Neural cell (in vitro differentiated cells): Measurements from ENCODE around the gene RSRC1. TPM values are rescaled to one million over a fixed set of nuclear protein-coding genes. Genes with fewer than 3 reads are reported as not detected.
"Not testable (repeated sequence)": the region's sequence is repeated elsewhere in the genome, so short reads cannot be mapped to it uniquely, and the experiment has no call there.

Experiments used
- H2AFZ ChIP-seq: fragments of 200-600, 300-800 bp; sonication (generic), shearing (Covaris generic); 2 replicates; pipeline ENCODE4 v1.6.0; 2014; ENCODE audit warnings: low read depth, mild to moderate bottlenecking, antibody characterized with exemption, low read length, moderate library complexity
- H3F3A ChIP-seq: fragments of 200-600 bp; shearing (Covaris generic); 2 replicates; pipeline ENCODE4 v1.6.1; 2016; ENCODE audit warnings: mild to moderate bottlenecking, moderate library complexity, mixed read lengths, antibody characterized with exemption, low read length; ENCODE audit not compliant: insufficient read depth, poor library complexity, severe bottlenecking
- H3K27ac ChIP-seq: fragments of 200-600, 300-800 bp; sonication (generic), shearing (Covaris generic); 2 replicates; pipeline ENCODE4 v1.5.1; 2014; ENCODE audit warnings: mild to moderate bottlenecking, low read length, moderate library complexity
- H3K27me3 ChIP-seq: fragments of 300-800, 200-600 bp; sonication (generic), shearing (Covaris generic); 2 replicates; pipeline ENCODE4 v1.6.0; 2014; ENCODE audit warnings: mild to moderate bottlenecking, low read depth, low read length, moderate library complexity; ENCODE audit not compliant: insufficient read depth
- H3K36me3 ChIP-seq: fragments of 300-800, 200-600 bp; sonication (generic), shearing (Covaris generic); 2 replicates; pipeline ENCODE4 v1.5.1; 2014; ENCODE audit warnings: mild to moderate bottlenecking, antibody characterized with exemption, low read length, moderate library complexity; ENCODE audit not compliant: insufficient read depth
- H3K4me2 ChIP-seq: fragments of 300-800, 200-600 bp; sonication (generic), shearing (Covaris generic); 2 replicates; pipeline ENCODE4 v1.6.0; 2014; ENCODE audit warnings: mild to moderate bottlenecking, low read length
- H3K4me3 ChIP-seq: fragments of 300-800, 200-600 bp; sonication (generic), shearing (Covaris generic); 2 replicates; pipeline ENCODE4 v1.5.1; 2014; ENCODE audit warnings: mild to moderate bottlenecking, low read length, moderate library complexity
- H3K79me2 ChIP-seq: fragments of 200-600 bp; shearing (Covaris generic); replicated peaks from 2 replicates; pipeline ENCODE4 v1.6.0; 2014; ENCODE audit warnings: mild to moderate bottlenecking, low read length, moderate library complexity; ENCODE audit not compliant: insufficient read depth
- H3K9ac ChIP-seq: fragments of 300-800, 200-600 bp; sonication (generic), shearing (Covaris generic); 2 replicates; pipeline ENCODE4 v1.6.1; 2016; ENCODE audit warnings: mild to moderate bottlenecking, low read length, mixed read lengths
- H3K9me2 ChIP-seq: fragments of 200-600 bp; shearing (Covaris generic); 2 replicates; pipeline ENCODE4 v1.6.1; 2016; ENCODE audit warnings: mild to moderate bottlenecking, low read length, mixed read lengths; ENCODE audit not compliant: insufficient read depth
- H3K9me3 ChIP-seq: fragments of 200-600, 300-800 bp; sonication (generic), shearing (Covaris generic); 2 replicates; pipeline ENCODE4 v1.6.1; 2016; ENCODE audit warnings: mild to moderate bottlenecking, mixed run types, low read length, moderate library complexity, mixed read lengths
- H4K20me1 ChIP-seq: fragments of 200-600 bp; shearing (Covaris generic); 2 replicates; pipeline ENCODE4 v1.6.1; 2016; ENCODE audit warnings: mild to moderate bottlenecking, mixed run types; ENCODE audit not compliant: insufficient read depth
- EP300 ChIP-seq: fragments of 450-650 bp; conservative IDR thresholded peaks from 2 replicates; pipeline ENCODE4 v1.6.1; 2014; ENCODE audit warnings: antibody characterized with exemption, mild to moderate bottlenecking, moderate library complexity; ENCODE audit not compliant: poor library complexity, severe bottlenecking
- EZH2 ChIP-seq: fragments of 200-600, 300-800 bp; shearing (Covaris generic), sonication (generic); IDR thresholded peaks from 2 replicates; pipeline ENCODE4 v1.6.1; 2014; ENCODE audit warnings: antibody characterized with exemption, low read length, borderline replicate concordance, mild to moderate bottlenecking; ENCODE audit not compliant: insufficient read depth, poor library complexity, severe bottlenecking
- MXI1 ChIP-seq: fragments of 450-650 bp; conservative IDR thresholded peaks from 2 replicates; pipeline ENCODE4 v1.6.1; 2014; ENCODE audit warnings: antibody characterized with exemption, mild to moderate bottlenecking; ENCODE audit not compliant: poor library complexity, severe bottlenecking
- POLR2AphosphoS5 ChIP-seq: IDR thresholded peaks from 2 replicates; pipeline ENCODE4 v1.6.1; 2012
- RAD21 ChIP-seq: fragments of 450-650 bp; conservative IDR thresholded peaks from 2 replicates; pipeline ENCODE4 v1.6.1; 2014; ENCODE audit warnings: antibody characterized with exemption, mild to moderate bottlenecking, moderate library complexity
- SMC3 ChIP-seq: fragments of 450-650 bp; conservative IDR thresholded peaks from 2 replicates; pipeline ENCODE4 v1.6.1; 2014; ENCODE audit warnings: antibody characterized with exemption, mild to moderate bottlenecking, moderate library complexity; ENCODE audit not compliant: poor library complexity
- TAF1 ChIP-seq: IDR thresholded peaks from 2 replicates; pipeline ENCODE4 v1.6.1; 2012; ENCODE audit warnings: low read depth
- polyA plus RNA-seq: library from polyadenylated mRNA; depleted of rRNA; stranded (reverse); fragments of >200 nt; gene quantifications from 2 replicates; pipeline ENCODE4 v1.2.3, GENCODE V29; 2014
- TF ChIP-seq, protein P1 (sequence below): fragments of 450-650 bp; IDR thresholded peaks from 2 replicates; pipeline ENCODE4 v1.5.1; 2014; ENCODE audit warnings: antibody characterized with exemption, mild to moderate bottlenecking, moderate library complexity; ENCODE audit not compliant: poor library complexity, severe bottlenecking
- TF ChIP-seq, protein P2 (sequence below): IDR thresholded peaks from 2 replicates; pipeline ENCODE4 v1.6.1; 2012; ENCODE audit warnings: borderline replicate concordance

Gene RSRC1
- polyA plus RNA-seq, 1 donor from 2014 or later = 28.1 TPM

DNA sequence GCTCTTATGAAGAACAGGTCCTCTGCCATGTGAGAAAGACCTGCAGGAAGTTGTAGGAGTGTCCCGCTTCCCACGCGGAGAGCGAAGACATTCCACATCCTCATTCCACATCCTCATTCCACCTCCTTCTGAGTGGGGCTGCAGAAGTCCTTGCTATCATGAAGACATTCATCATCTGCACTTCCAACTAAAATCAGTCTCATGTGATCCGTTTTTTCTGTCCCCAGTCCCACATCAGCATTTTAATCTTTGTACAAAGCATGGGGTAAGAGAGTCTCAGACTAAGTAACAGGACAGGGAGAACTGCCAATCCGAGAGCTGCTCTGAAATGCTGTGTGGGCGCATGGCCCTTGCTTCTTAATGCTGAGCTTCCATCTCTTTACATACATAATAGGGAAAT is 227.2 kb downstream of the RSRC1 start:
- no peaks in the 10 kb centered on the region for H3K79me2 ChIP-seq

DNA sequence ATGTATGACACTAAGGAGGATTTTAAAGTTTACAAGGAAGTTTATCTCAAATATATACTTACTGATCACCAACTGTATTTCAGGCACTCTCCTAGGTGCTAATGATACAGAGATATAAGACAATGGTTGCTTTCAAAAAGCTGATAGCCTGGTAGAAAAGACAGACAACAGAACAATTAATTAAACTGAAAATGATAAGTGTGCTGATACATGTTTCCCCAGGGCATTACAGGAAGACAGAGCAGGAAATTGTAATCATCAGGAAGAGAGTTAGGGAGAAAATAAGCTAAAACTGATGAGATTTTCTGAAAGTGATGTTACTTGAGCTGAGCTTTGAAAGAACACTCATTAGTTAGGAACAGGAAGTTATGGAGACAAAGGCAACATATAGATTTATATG is 229.7 kb downstream of the RSRC1 start:
- no peaks in the 10 kb centered on the region for H3K9me2 ChIP-seq
- H3K4me3 ChIP-seq = no peak overlapping the region
- no peak for TF ChIP-seq SMC3
- TF ChIP-seq EZH2 = no peak
- TF ChIP-seq, protein P1, sequence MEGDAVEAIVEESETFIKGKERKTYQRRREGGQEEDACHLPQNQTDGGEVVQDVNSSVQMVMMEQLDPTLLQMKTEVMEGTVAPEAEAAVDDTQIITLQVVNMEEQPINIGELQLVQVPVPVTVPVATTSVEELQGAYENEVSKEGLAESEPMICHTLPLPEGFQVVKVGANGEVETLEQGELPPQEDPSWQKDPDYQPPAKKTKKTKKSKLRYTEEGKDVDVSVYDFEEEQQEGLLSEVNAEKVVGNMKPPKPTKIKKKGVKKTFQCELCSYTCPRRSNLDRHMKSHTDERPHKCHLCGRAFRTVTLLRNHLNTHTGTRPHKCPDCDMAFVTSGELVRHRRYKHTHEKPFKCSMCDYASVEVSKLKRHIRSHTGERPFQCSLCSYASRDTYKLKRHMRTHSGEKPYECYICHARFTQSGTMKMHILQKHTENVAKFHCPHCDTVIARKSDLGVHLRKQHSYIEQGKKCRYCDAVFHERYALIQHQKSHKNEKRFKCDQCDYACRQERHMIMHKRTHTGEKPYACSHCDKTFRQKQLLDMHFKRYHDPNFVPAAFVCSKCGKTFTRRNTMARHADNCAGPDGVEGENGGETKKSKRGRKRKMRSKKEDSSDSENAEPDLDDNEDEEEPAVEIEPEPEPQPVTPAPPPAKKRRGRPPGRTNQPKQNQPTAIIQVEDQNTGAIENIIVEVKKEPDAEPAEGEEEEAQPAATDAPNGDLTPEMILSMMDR = no peak
- TF ChIP-seq POLR2AphosphoS5 = no peak
- no peak for TF ChIP-seq TAF1
- TF ChIP-seq EP300 = no peak
- TF ChIP-seq RAD21 = no peak
- TF ChIP-seq, protein P2, sequence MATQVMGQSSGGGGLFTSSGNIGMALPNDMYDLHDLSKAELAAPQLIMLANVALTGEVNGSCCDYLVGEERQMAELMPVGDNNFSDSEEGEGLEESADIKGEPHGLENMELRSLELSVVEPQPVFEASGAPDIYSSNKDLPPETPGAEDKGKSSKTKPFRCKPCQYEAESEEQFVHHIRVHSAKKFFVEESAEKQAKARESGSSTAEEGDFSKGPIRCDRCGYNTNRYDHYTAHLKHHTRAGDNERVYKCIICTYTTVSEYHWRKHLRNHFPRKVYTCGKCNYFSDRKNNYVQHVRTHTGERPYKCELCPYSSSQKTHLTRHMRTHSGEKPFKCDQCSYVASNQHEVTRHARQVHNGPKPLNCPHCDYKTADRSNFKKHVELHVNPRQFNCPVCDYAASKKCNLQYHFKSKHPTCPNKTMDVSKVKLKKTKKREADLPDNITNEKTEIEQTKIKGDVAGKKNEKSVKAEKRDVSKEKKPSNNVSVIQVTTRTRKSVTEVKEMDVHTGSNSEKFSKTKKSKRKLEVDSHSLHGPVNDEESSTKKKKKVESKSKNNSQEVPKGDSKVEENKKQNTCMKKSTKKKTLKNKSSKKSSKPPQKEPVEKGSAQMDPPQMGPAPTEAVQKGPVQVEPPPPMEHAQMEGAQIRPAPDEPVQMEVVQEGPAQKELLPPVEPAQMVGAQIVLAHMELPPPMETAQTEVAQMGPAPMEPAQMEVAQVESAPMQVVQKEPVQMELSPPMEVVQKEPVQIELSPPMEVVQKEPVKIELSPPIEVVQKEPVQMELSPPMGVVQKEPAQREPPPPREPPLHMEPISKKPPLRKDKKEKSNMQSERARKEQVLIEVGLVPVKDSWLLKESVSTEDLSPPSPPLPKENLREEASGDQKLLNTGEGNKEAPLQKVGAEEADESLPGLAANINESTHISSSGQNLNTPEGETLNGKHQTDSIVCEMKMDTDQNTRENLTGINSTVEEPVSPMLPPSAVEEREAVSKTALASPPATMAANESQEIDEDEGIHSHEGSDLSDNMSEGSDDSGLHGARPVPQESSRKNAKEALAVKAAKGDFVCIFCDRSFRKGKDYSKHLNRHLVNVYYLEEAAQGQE = no peak
- no peak for TF ChIP-seq MXI1
- H3K36me3 ChIP-seq = no peaks in the 10 kb centered on the region
- H3K4me2 ChIP-seq = no peak overlapping the region
- H3K9ac ChIP-seq = no peak overlapping the region
- no peaks in the 10 kb centered on the region for H3K9me3 ChIP-seq
- no peaks in the 10 kb centered on the region for H3F3A ChIP-seq
- no peaks in the 10 kb centered on the region for H4K20me1 ChIP-seq
- no peak overlapping the region for H2AFZ ChIP-seq
- H3K27ac ChIP-seq = no peak overlapping the region
- H3K27me3 ChIP-seq = no peaks in the 10 kb centered on the region
- H3K79me2 ChIP-seq = no peaks in the 10 kb centered on the region

More for the DNA sequence above, 227.2 kb downstream of the RSRC1 start:
- H3K4me3 ChIP-seq = no peak overlapping the region
- H3K4me2 ChIP-seq = no peak overlapping the region
- no peak overlapping the region for H3K9ac ChIP-seq
- no peaks in the 10 kb centered on the region for H3K36me3 ChIP-seq
- no peak overlapping the region for H3K27ac ChIP-seq
- TF ChIP-seq, protein P1 = no peak
- TF ChIP-seq EP300 (no peak), POLR2AphosphoS5 (no peak), RAD21 (no peak), MXI1 (no peak)
- TF ChIP-seq, protein P2 = no peak
- no peaks in the 10 kb centered on the region for H3F3A ChIP-seq
- H3K9me2 ChIP-seq = no peaks in the 10 kb centered on the region
- no peaks in the 10 kb centered on the region for H3K27me3 ChIP-seq
- no peaks in the 10 kb centered on the region for H4K20me1 ChIP-seq
- H2AFZ ChIP-seq = no peak overlapping the region
- H3K9me3 ChIP-seq = no peaks in the 10 kb centered on the region

DNA sequence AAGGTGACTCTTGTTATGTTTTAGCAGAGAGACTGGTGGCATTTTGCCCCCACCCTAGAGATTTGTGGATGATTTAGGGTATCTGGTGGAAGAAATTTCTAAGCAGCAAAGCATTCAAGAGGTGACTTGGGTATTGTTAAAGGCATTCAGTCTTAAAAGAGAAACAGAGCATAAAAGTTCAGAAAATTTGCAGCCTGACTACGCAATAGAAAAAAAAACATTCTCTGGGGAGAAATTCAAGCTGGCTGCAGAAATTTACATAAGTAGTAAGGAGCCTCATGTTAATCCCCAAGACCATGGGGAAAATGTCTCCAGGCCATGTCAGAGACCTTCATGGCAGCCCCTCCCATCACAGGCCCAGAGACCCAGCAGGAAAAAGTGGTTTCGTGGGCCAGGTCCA is 231.1 kb downstream of the RSRC1 start:
- H3K4me2 ChIP-seq = not testable (repeated sequence)

More for the DNA sequence above, 231.1 kb downstream of the RSRC1 start:
- not testable (repeated sequence) for H3F3A ChIP-seq, H2AFZ ChIP-seq, H3K9ac ChIP-seq, H3K27ac ChIP-seq, H4K20me1 ChIP-seq, H3K4me3 ChIP-seq, H3K79me2 ChIP-seq, H3K27me3 ChIP-seq, H3K36me3 ChIP-seq, H3K9me3 ChIP-seq, H3K9me2 ChIP-seq
